Upper lobe of left lung (tissue), 6 donors: Measurements from ENCODE around the gene LIPG. TPM values are rescaled to one million over a fixed set of nuclear protein-coding genes. Genes with fewer than 3 reads are reported as not detected.

Source experiments
- ATAC-seq, 2 donors: fragments of 200-7000 bp; cut with Tn5 transposase; one replicate each; pipeline ENCODE4 v1.9.1; 2022; ENCODE audit warnings: mild to moderate bottlenecking in 2 of 2, moderate library complexity in 2 of 2; ENCODE audit not compliant: low FRiP score in 2 of 2
- DNase-seq, 2 donors: peaks; one replicate each; pipeline ENCODE4 v3.0.0-alpha.2; 2019 to 2020
- H3K27ac ChIP-seq, 4 donors: fragments of 200-600 bp; sonication (generic); one replicate each; pipeline ENCODE4 v1.5.1; 2016 to 2019
- H3K27me3 ChIP-seq, 4 donors: fragments of 200-600 bp; sonication (generic); one replicate each; pipeline ENCODE4 v1.5.1; 2017 to 2019
- H3K36me3 ChIP-seq, 4 donors: fragments of 200-600 bp; sonication (generic); one replicate each; pipeline ENCODE4 v1.5.1; 2016 to 2019
- H3K4me1 ChIP-seq, 4 donors: fragments of 200-600 bp; sonication (generic); one replicate each; pipeline ENCODE4 v1.5.1; 2018 to 2019
- H3K4me3 ChIP-seq, 4 donors: fragments of 200-600 bp; sonication (generic); one replicate each; pipeline ENCODE4 v1.5.1; 2017 to 2019; ENCODE audit warnings: mild to moderate bottlenecking in 2 of 4, moderate library complexity in 1 of 4
- H3K9me3 ChIP-seq, 4 donors: fragments of 200-600 bp; sonication (generic); one replicate each; pipeline ENCODE4 v1.5.1; 2018 to 2019
- CTCF ChIP-seq, 6 experiments: fragments of 450-650 bp in 4 of 6; fragments of 200-600 bp in 2 of 6; sonication (generic) in 2 of 6; IDR thresholded peaks; one replicate each; pipeline ENCODE4 v1.5.1; 2016 to 2019; ENCODE audit warnings: antibody characterized with exemption in 6 of 6
- EP300 ChIP-seq, 4 donors: sonication (generic); formaldehyde crosslinking; IDR thresholded peaks; one replicate each; pipeline ENCODE4 v1.5.1; 2017; ENCODE audit warnings: antibody characterized with exemption in 4 of 4, control low read depth in 2 of 4
- POLR2A ChIP-seq, 4 donors: fragments of 450-650 bp; IDR thresholded peaks; one replicate each; pipeline ENCODE4 v1.5.1; 2016 to 2017; ENCODE audit warnings: antibody characterized with exemption in 4 of 4, mild to moderate bottlenecking in 2 of 4
- POLR2AphosphoS5 ChIP-seq, 2 donors: sonication (generic); formaldehyde crosslinking; IDR thresholded peaks; one replicate each; pipeline ENCODE4 v1.5.1; 2017; ENCODE audit warnings: antibody characterized with exemption in 2 of 2
- WGBS, 2 donors: methylation state at CpG; one replicate each; pipeline ENCODE4 v1.1.5; 2017 to 2018; 5-methylcytosine and 5-hydroxymethylcytosine counted together
- total RNA-seq, 6 donors: library from RNA; depleted of rRNA in 4 of 6; stranded (reverse); fragments of >200 nt in 4 of 6; gene quantifications; one replicate each; pipeline versions ENCODE4 v1.1.0 to v1.2.1, GENCODE V29; 2016 to 2021
- donor health status: DM: no; HTN: no; CAD: no; lungs with moderate emphysema.
- donor health status: DM: no; HTN: yes; CAD: no; lungs with severe emphysema.

The LIPG gene
- total RNA-seq, 6 donors from 2014 or later, result 1.9 to 12.2 (median 4.5) TPM

GRCh38 chr18:49623571-49623970, 61.7 kb downstream of the LIPG start:
- Histone ChIP-seq H3K36me3 (no peaks in the 10 kb centered on the region), H3K4me1 (peaks cover 3 to 11% (median 7%) of the 10 kb centered on the region in 4 donors), H3K9me3 (no peaks in the 10 kb centered on the region), H3K27me3 (no peaks in the 10 kb centered on the region), H3K27ac (no peak overlapping the region), H3K4me3 (no peak overlapping the region)
- no peak for DNase-seq
- TF ChIP-seq POLR2A (IDR thresholded peaks at IDR 0.05) (no peak), EP300 (IDR thresholded peaks at IDR 0.05) (no peak), CTCF (IDR thresholded peaks at IDR 0.05) (no peak), POLR2AphosphoS5 (IDR thresholded peaks at IDR 0.05) (no peak)
- 91 to 97% methylated on average over 6 of the region's 6 CpGs for WGBS, 2 donors
- no peak for ATAC-seq

- Histone ChIP-seq H3K4me3 (no peak overlapping the region), H3K27me3 (no peaks in the 10 kb centered on the region), H3K36me3 (no peaks in the 10 kb centered on the region), H3K27ac (no peak overlapping the region), H3K4me1 (peaks cover 0 to 5% (median 0%) of the 10 kb centered on the region in 4 donors), H3K9me3 (no peaks in the 10 kb centered on the region)
- ATAC-seq (no peak), DNase-seq (no peak)
- 84 to 85% methylated on average over 9 of the region's 9 CpGs for WGBS, 2 donors
- TF ChIP-seq CTCF (IDR thresholded peaks at IDR 0.05), result no peak
- no peak for TF ChIP-seq POLR2AphosphoS5 (IDR thresholded peaks at IDR 0.05)
- TF ChIP-seq POLR2A (IDR thresholded peaks at IDR 0.05), result no peak
- TF ChIP-seq EP300 (IDR thresholded peaks at IDR 0.05), result no peak
These were observed 63.3 kb downstream of the LIPG start for GRCh38 chr18:49625021-49625691.

GRCh38 chr18:49626842-49627467, 65.1 kb downstream of the LIPG start:
- H3K36me3 ChIP-seq, result no peaks in the 10 kb centered on the region
- H3K27ac ChIP-seq, result no peak overlapping the region
- ATAC-seq, result no peak
- peaks cover 0 to 1% (median 0%) of the 10 kb centered on the region in 4 donors for H3K4me1 ChIP-seq
- 57 to 71% methylated on average over 8 of the region's 8 CpGs for WGBS, 2 donors
- no peak for TF ChIP-seq CTCF (IDR thresholded peaks at IDR 0.05)
- TF ChIP-seq POLR2A (IDR thresholded peaks at IDR 0.05), result no peak
- no peak for TF ChIP-seq POLR2AphosphoS5 (IDR thresholded peaks at IDR 0.05)
- no peak for TF ChIP-seq EP300 (IDR thresholded peaks at IDR 0.05)
- no peak overlapping the region for H3K4me3 ChIP-seq
- DNase-seq, result no peak
- H3K9me3 ChIP-seq, result no peaks in the 10 kb centered on the region
- H3K27me3 ChIP-seq, result no peaks in the 10 kb centered on the region

- TF ChIP-seq POLR2AphosphoS5 (IDR thresholded peaks at IDR 0.05) (no peak), EP300 (IDR thresholded peaks at IDR 0.05) (no peak), POLR2A (IDR thresholded peaks at IDR 0.05) (no peak), CTCF (IDR thresholded peaks at IDR 0.05) (no peak)
- H3K4me3 ChIP-seq, result no peak overlapping the region
- no peaks in the 10 kb centered on the region for H3K27me3 ChIP-seq
- DNase-seq, result no peak
- H3K36me3 ChIP-seq, result no peaks in the 10 kb centered on the region
- no peaks in the 10 kb centered on the region for H3K4me1 ChIP-seq
- H3K27ac ChIP-seq, result no peak overlapping the region
- ATAC-seq, result no peak
- no peaks in the 10 kb centered on the region for H3K9me3 ChIP-seq
- 63 to 76% methylated on average over 3 of the region's 3 CpGs for WGBS, 2 donors
These were observed 66.3 kb downstream of the LIPG start for GRCh38 chr18:49628119-49628518.
